Endodermal cell (in vitro differentiated cells): ENCODE results near the gene C10orf67. TPM values are rescaled to one million over a fixed set of nuclear protein-coding genes. Genes with fewer than 3 reads are reported as not detected.
A peak's percentile ranks its signal among the peaks of the same experiment; 100 is the strongest.

Experiments
- DNase-seq: peaks from one replicate; pipeline ENCODE4 v3.0.0-alpha.2; 2017
- H3K27ac ChIP-seq: 2 replicates; pipeline ENCODE4 v1.5.1; 2013; ENCODE audit warnings: mild to moderate bottlenecking, low read depth, low read length, moderate library complexity
- H3K27me3 ChIP-seq: 2 replicates; pipeline ENCODE4 v1.6.1; 2013; ENCODE audit warnings: mild to moderate bottlenecking, low read length, moderate library complexity; ENCODE audit not compliant: insufficient read depth, control insufficient read depth, poor library complexity, severe bottlenecking
- H3K36me3 ChIP-seq: 2 replicates; pipeline ENCODE4 v1.7.0; 2013; ENCODE audit warnings: mild to moderate bottlenecking, low read length, moderate library complexity; ENCODE audit not compliant: control insufficient read depth, insufficient read depth
- H3K4me1 ChIP-seq: one replicate; pipeline ENCODE4 v1.7.0; 2013; ENCODE audit warnings: low read length; ENCODE audit not compliant: control insufficient read depth, insufficient read depth
- H3K4me3 ChIP-seq: 2 replicates; pipeline ENCODE4 v1.5.1; 2013; ENCODE audit warnings: mild to moderate bottlenecking, low read length, moderate library complexity
- H3K9ac ChIP-seq: 2 replicates; pipeline ENCODE4 v1.6.1; 2013; ENCODE audit warnings: mild to moderate bottlenecking, low read length, moderate library complexity; ENCODE audit not compliant: poor library complexity, severe bottlenecking; ENCODE audit errors: extremely low read depth
- H3K9me3 ChIP-seq: 2 replicates; pipeline ENCODE4 v1.6.1; 2013; ENCODE audit warnings: mild to moderate bottlenecking, low read length, moderate library complexity; ENCODE audit not compliant: control insufficient read depth
- H3K27ac Mint-ChIP-seq: 2 replicates; pipeline ENCODE4 v1.8.0; 2020; ENCODE audit warnings: mixed read lengths
- H3K27me3 Mint-ChIP-seq: 2 replicates; pipeline ENCODE4 v1.8.0; 2021; ENCODE audit warnings: mild to moderate bottlenecking, mixed read lengths; ENCODE audit not compliant: insufficient read depth
- H3K36me3 Mint-ChIP-seq: 2 replicates; pipeline ENCODE4 v1.8.0; 2020; ENCODE audit warnings: low read depth, mixed read lengths
- H3K4me1 Mint-ChIP-seq: 2 replicates; pipeline ENCODE4 v1.8.0; 2020; ENCODE audit warnings: mixed read lengths
- H3K4me3 Mint-ChIP-seq: 2 replicates; pipeline ENCODE4 v1.8.0; 2020; ENCODE audit warnings: mild to moderate bottlenecking, moderate library complexity, mixed read lengths
- H3K9me3 Mint-ChIP-seq: 2 replicates; pipeline ENCODE4 v1.8.0; 2020; ENCODE audit warnings: mild to moderate bottlenecking, mixed read lengths
- CTCF ChIP-seq: fragments of 200-600 bp; sonication (generic); conservative IDR thresholded peaks from 2 replicates; pipeline ENCODE4 v1.5.0; 2021; ENCODE audit warnings: antibody characterized with exemption, mild to moderate bottlenecking
- WGBS, 2 experiments: methylation state at CpG; one replicate each; pipeline versions ENCODE4 v1.1.5 to v1.1.7; 2013; ENCODE audit warnings: missing lambda C conversion rate in 2 of 2, mixed read lengths in 1 of 2; ENCODE audit not compliant: insufficient coverage in 1 of 2, insufficient read length in 1 of 2; 5-methylcytosine and 5-hydroxymethylcytosine counted together
- total RNA-seq, 2 donors: library from RNA; stranded (reverse); fragmentation: NEBNext Ultra II Directional in 1 of 2; extraction: Animal tissue kit (Norgen Biotek cat#: 25700) in 1 of 2; gene quantifications; 2 replicates in 1 of 2; 3 replicates in 1 of 2; pipeline ENCODE4 v1.2.1, GENCODE V29; 2021

Gene C10orf67
- total RNA-seq, 2 donors from 2014 or later, result not detected

DNA sequence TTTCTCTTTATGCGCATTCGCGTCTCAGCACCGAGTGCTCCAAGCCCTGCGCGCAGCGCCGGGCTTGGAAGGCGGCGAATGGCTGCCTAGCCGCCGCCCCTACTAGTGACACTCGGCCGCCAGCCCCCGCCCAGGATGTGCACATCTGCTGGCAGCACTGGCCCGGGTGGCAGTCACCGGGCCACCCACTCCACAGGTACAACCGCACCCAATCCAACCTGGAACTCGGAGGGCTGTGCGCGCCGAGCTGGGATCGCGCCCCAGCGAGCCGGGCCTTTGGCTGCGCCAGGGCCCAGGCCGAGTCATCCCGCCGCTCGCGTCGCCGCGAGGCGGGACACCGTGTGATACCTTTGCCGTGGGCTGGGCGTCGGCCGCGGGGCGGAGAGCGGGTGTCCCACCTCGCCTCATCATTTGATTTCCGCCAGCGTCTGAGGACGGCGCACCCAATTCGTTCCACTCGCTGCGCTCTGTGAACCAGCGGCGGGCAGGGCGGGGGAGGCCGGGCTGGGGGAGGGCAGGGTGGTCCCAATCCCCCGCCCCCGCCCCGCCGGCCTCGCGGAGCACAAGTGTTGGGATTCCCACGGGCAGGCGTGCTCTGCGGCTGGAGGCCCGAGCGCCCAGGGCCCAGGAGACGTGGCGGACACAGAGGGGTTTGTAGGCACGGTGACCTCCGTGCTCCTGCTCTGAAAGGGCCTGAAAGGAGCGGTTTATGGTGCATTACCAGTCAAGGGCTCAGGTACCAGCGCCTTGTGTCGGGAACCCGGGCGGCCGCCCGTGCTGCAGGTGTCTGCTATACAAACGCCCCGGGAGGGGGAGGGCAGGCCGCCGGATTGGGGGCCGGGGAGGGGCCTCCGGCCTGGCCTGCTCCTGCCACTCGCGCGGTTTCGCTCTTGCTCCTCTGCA lies 170.3 kb downstream of the C10orf67 start:
- H3K9ac ChIP-seq, result no peak overlapping the region
- no peaks in the 10 kb centered on the region for H3K36me3 ChIP-seq
- H3K4me1 ChIP-seq, result no peaks in the 10 kb centered on the region
- DNase-seq, result peak; percentile 72
- 2 to 3% methylated on average over 34 to 88 of the region's 88 CpGs for WGBS, 2 experiments
- H3K36me3 Mint-ChIP-seq, result no peaks in the 10 kb centered on the region
- peak overlapping the region; percentile 51 for H3K4me3 Mint-ChIP-seq
- H3K27me3 ChIP-seq, result peaks cover 100% of the 10 kb centered on the region
- peaks cover 5% of the 10 kb centered on the region for H3K4me1 Mint-ChIP-seq
- H3K4me3 ChIP-seq, result peak overlapping the region; percentile 68
- H3K9me3 ChIP-seq, result no peaks in the 10 kb centered on the region
- no peaks in the 10 kb centered on the region for H3K9me3 Mint-ChIP-seq
- H3K27me3 Mint-ChIP-seq, result peaks cover 97% of the 10 kb centered on the region
- H3K27ac ChIP-seq, result no peak overlapping the region
- H3K27ac Mint-ChIP-seq, result no peak overlapping the region
- TF ChIP-seq CTCF, result no peak

DNA sequence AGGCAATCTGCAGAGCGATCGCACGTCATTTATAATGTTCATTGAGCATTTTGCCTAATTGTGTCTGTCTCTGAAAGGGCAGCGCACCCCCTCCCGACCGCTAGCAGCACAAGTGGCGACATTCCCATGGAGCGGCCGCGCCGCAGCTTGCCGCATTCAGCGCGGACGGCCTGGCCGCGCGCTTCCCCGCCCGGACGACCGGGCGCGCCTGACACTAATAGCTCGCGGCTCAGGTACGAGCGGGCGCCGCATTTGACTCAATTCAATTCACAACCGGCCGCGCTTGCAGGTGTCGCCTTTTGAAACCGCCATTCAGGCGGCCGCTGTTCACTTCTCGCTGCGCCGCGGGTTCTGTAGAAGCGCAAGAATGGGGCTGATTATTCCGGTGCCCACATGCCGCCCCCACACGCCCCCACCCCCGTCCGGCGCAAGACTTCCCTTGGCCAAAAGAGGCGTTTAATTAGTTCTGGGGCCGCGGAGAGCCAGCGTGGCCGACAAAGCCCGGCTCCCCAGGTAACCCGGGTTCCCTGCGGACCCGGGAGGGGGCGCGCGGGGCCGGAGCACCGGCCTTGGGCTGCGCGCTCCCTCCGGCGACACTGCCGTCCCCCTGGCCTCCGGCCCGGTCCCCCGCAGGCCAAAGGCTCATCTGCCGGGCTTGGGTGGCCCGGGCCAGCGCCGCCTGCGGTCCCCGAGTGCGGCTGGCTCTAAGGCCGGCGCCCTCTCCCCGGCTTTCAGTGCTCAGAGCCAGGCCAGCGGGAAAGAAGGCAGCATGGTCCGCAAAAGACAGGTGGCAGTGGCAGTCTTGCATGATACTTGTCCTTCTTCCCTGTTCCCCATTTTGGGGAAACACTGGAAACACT lies 171.2 kb downstream of the C10orf67 start:
- whole genome bisulfite sequencing, 2 experiments, result 0 to 1% methylated on average over 35 to 82 of the region's 82 CpGs
- peaks cover 97% of the 10 kb centered on the region for H3K27me3 Mint-ChIP-seq
- H3K27me3 ChIP-seq, result peaks cover 100% of the 10 kb centered on the region
- H3K36me3 Mint-ChIP-seq, result no peaks in the 10 kb centered on the region
- H3K4me1 ChIP-seq, result no peaks in the 10 kb centered on the region
- no peaks in the 10 kb centered on the region for H3K9me3 ChIP-seq
- H3K9ac ChIP-seq, result no peak overlapping the region
- H3K4me1 Mint-ChIP-seq, result peaks cover 5% of the 10 kb centered on the region
- no peaks in the 10 kb centered on the region for H3K9me3 Mint-ChIP-seq
- H3K4me3 ChIP-seq, result peak overlapping the region; percentile 71
- no peak overlapping the region for H3K27ac ChIP-seq
- no peaks in the 10 kb centered on the region for H3K36me3 ChIP-seq
- DNase-seq, result peak; percentile 86
- peak; percentile 54 for TF ChIP-seq CTCF
- no peak overlapping the region for H3K27ac Mint-ChIP-seq
- H3K4me3 Mint-ChIP-seq, result peak overlapping the region; percentile 51

DNA sequence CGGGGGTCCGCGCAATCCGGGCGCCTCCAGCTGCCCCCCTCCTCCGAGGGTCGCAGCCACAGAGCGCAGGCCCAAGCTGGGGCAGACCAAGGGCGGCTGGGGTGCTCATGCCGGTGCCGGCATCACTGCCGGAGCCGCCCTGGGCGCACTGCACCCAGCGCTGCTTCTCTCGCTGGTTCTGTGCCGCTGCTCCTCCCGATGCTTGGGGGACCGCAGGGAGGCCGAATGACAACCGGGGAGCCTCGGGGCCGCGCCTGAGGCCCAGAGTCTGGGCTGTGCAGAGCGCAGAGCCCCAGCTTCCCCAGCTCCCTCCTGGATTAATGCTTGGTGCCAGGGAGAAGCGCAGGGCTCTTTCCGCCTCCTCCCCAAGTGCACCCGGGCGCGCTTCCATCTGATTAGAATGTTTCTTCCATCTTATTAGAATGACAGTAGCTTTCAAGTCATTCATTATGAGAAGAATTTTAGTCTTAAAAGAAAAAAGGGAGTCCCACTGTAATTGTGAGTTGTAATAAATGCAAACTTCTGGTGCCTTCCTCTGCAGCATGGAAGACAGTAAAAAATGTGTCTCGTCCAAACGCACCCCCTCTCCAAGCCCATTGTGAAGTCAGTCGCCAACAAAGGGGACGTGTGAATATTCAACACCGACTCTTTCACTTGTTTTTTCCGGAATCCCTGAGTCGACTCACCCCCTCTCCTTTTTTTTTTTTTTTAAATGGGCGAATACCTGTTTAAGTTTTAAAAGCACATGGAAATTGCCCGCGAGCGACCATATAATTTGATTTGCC lies 172.0 kb downstream of the C10orf67 start:
- Mint-ChIP-seq H3K9me3 (no peaks in the 10 kb centered on the region), H3K4me3 (peak overlapping the region; percentile 51), H3K27me3 (peaks cover 97% of the 10 kb centered on the region), H3K36me3 (no peaks in the 10 kb centered on the region), H3K27ac (no peak overlapping the region), H3K4me1 (peaks cover 5% of the 10 kb centered on the region)
- Histone ChIP-seq H3K9me3 (no peaks in the 10 kb centered on the region), H3K4me3 (peak overlapping the region; percentile 71), H3K4me1 (no peaks in the 10 kb centered on the region), H3K27me3 (peaks cover 100% of the 10 kb centered on the region), H3K27ac (no peak overlapping the region), H3K36me3 (no peaks in the 10 kb centered on the region), H3K9ac (no peak overlapping the region)
- TF ChIP-seq CTCF, result no peak
- no peak for DNase-seq
- 4 to 5% methylated on average over 21 to 41 of the region's 41 CpGs for WGBS, 2 experiments
